ENCODE measurements around the gene HSD17B11. TPM values are rescaled to one million over a fixed set of nuclear protein-coding genes. Genes with fewer than 3 reads are reported as not detected.
"Not testable (repeated sequence)": the region's sequence is repeated elsewhere in the genome, so short reads cannot be mapped to it uniquely, and the experiment has no call there.

The HSD17B11 gene
- total RNA-seq, 2 donors from 2014 or later, result 17.6 to 22.4 TPM

- H3K4me1 Mint-ChIP-seq, result no peaks in the 10 kb centered on the region
- no peak for ATAC-seq (replicated peaks)
- H3K27ac Mint-ChIP-seq, result no peak overlapping the region
- no peaks in the 10 kb centered on the region for H3K27me3 Mint-ChIP-seq
- H3K9me3 Mint-ChIP-seq, result no peaks in the 10 kb centered on the region
- no peak overlapping the region for H3K4me3 Mint-ChIP-seq
- H3K36me3 Mint-ChIP-seq (ENCODE audit: low read depth), result peaks cover 22% of the 10 kb centered on the region
These were observed 34.0 kb downstream of the HSD17B11 start for GRCh38 chr4:87356832-87357526.

- H3K9me3 Mint-ChIP-seq, result no peaks in the 10 kb centered on the region
- H3K27me3 Mint-ChIP-seq, result no peaks in the 10 kb centered on the region
- no peak for ATAC-seq (replicated peaks)
- no peak overlapping the region for H3K27ac Mint-ChIP-seq
- peaks cover 15% of the 10 kb centered on the region for H3K36me3 Mint-ChIP-seq (ENCODE audit: low read depth)
- no peaks in the 10 kb centered on the region for H3K4me1 Mint-ChIP-seq
- no peak overlapping the region for H3K4me3 Mint-ChIP-seq
These were observed 36.6 kb downstream of the HSD17B11 start for GRCh38 chr4:87354168-87355102.

GRCh38 chr4:87353592-87353991 lies 37.4 kb downstream of the HSD17B11 start:
- Mint-ChIP-seq H3K27me3 (no peaks in the 10 kb centered on the region), H3K4me3 (no peak overlapping the region), H3K4me1 (no peaks in the 10 kb centered on the region), H3K9me3 (no peaks in the 10 kb centered on the region), H3K27ac (no peak overlapping the region), H3K36me3 (ENCODE audit: low read depth) (peaks cover 9% of the 10 kb centered on the region)
- peak; percentile 45 for ATAC-seq (replicated peaks)

GRCh38 chr4:87345139-87345538 lies 45.8 kb downstream of the HSD17B11 start:
- Mint-ChIP-seq H3K4me3 (no peak overlapping the region), H3K4me1 (no peaks in the 10 kb centered on the region), H3K9me3 (no peaks in the 10 kb centered on the region), H3K36me3 (ENCODE audit: low read depth) (peaks cover 55% of the 10 kb centered on the region), H3K27me3 (no peaks in the 10 kb centered on the region), H3K27ac (no peak overlapping the region)
- no peak for ATAC-seq (replicated peaks)

- Mint-ChIP-seq H3K36me3 (ENCODE audit: low read depth) (peaks cover 78% of the 10 kb centered on the region), H3K4me1 (no peaks in the 10 kb centered on the region), H3K4me3 (no peak overlapping the region), H3K27me3 (no peaks in the 10 kb centered on the region), H3K9me3 (no peaks in the 10 kb centered on the region), H3K27ac (no peak overlapping the region)
- ATAC-seq (replicated peaks), result no peak
These were observed 48.1 kb downstream of the HSD17B11 start for GRCh38 chr4:87342872-87343271.

- ATAC-seq (replicated peaks); H3K9me3 Mint-ChIP-seq; H3K4me3 Mint-ChIP-seq; H3K27me3 Mint-ChIP-seq; H3K4me1 Mint-ChIP-seq; H3K27ac Mint-ChIP-seq: not testable (repeated sequence)
- H3K36me3 Mint-ChIP-seq (ENCODE audit: low read depth), result peaks cover 86% of the 10 kb centered on the region
These were observed 48.9 kb downstream of the HSD17B11 start for GRCh38 chr4:87341954-87342635.

- no peak for ATAC-seq (replicated peaks)
- Mint-ChIP-seq H3K36me3 (ENCODE audit: low read depth) (peaks cover 89% of the 10 kb centered on the region), H3K27ac (no peak overlapping the region), H3K9me3 (peaks cover 6% of the 10 kb centered on the region), H3K27me3 (no peaks in the 10 kb centered on the region), H3K4me3 (no peak overlapping the region), H3K4me1 (no peaks in the 10 kb centered on the region)
These were observed 51.5 kb downstream of the HSD17B11 start for GRCh38 chr4:87339440-87339839.

- Mint-ChIP-seq H3K27ac (no peak overlapping the region), H3K9me3 (peaks cover 16% of the 10 kb centered on the region), H3K4me3 (no peak overlapping the region), H3K4me1 (no peaks in the 10 kb centered on the region), H3K27me3 (no peaks in the 10 kb centered on the region), H3K36me3 (ENCODE audit: low read depth) (peaks cover 76% of the 10 kb centered on the region)
- ATAC-seq (replicated peaks), result no peak
These were observed 53.6 kb downstream of the HSD17B11 start for GRCh38 chr4:87337361-87337760.

- no peak overlapping the region for H3K4me3 Mint-ChIP-seq
- H3K36me3 Mint-ChIP-seq (ENCODE audit: low read depth), result peaks cover 37% of the 10 kb centered on the region
- H3K27me3 Mint-ChIP-seq, result no peaks in the 10 kb centered on the region
- peaks cover 32% of the 10 kb centered on the region for H3K9me3 Mint-ChIP-seq
- H3K4me1 Mint-ChIP-seq, result no peaks in the 10 kb centered on the region
- ATAC-seq (replicated peaks), result no peak
- H3K27ac Mint-ChIP-seq, result no peak overlapping the region
These were observed 57.7 kb downstream of the HSD17B11 start for GRCh38 chr4:87333267-87333666.

GRCh38 chr4:87330761-87331160 lies 60.2 kb downstream of the HSD17B11 start:
- Mint-ChIP-seq H3K36me3 (ENCODE audit: low read depth) (peaks cover 13% of the 10 kb centered on the region), H3K27ac (no peak overlapping the region), H3K9me3 (peaks cover 32% of the 10 kb centered on the region), H3K4me3 (no peak overlapping the region), H3K27me3 (no peaks in the 10 kb centered on the region), H3K4me1 (no peaks in the 10 kb centered on the region)
- ATAC-seq (replicated peaks), result no peak

- ATAC-seq (replicated peaks), result no peak
- Mint-ChIP-seq H3K36me3 (ENCODE audit: low read depth) (no peaks in the 10 kb centered on the region), H3K27ac (no peak overlapping the region), H3K4me1 (no peaks in the 10 kb centered on the region), H3K9me3 (peaks cover 14% of the 10 kb centered on the region), H3K4me3 (no peak overlapping the region), H3K27me3 (no peaks in the 10 kb centered on the region)
These were observed 63.9 kb downstream of the HSD17B11 start for GRCh38 chr4:87327136-87327535.

GRCh38 chr4:87326460-87326859 lies 64.5 kb downstream of the HSD17B11 start:
- H3K27me3 Mint-ChIP-seq, result no peaks in the 10 kb centered on the region
- no peak for ATAC-seq (replicated peaks)
- H3K4me3 Mint-ChIP-seq, result no peak overlapping the region
- peaks cover 9% of the 10 kb centered on the region for H3K9me3 Mint-ChIP-seq
- no peaks in the 10 kb centered on the region for H3K4me1 Mint-ChIP-seq
- H3K36me3 Mint-ChIP-seq (ENCODE audit: low read depth), result no peaks in the 10 kb centered on the region
- H3K27ac Mint-ChIP-seq, result no peak overlapping the region

- no peak within 1 kb of the TSS for H3K4me3 Mint-ChIP-seq
- ATAC-seq (replicated peaks), result no peak
- no peaks in the 10 kb centered on the region for H3K9me3 Mint-ChIP-seq
- no peaks in the 10 kb centered on the region for H3K36me3 Mint-ChIP-seq (ENCODE audit: low read depth)
- H3K27me3 Mint-ChIP-seq, result no peaks in the 10 kb centered on the region
- H3K27ac Mint-ChIP-seq, result no peak within 1 kb of the TSS
- no peaks in the 10 kb centered on the region for H3K4me1 Mint-ChIP-seq
These were observed 68.2 kb downstream of the HSD17B11 start, which contains the start of gene HSD17B13 for GRCh38 chr4:87322754-87323153. Gene HSD17B13 (minus strand): TSS chr4:87322882. CDS start chr4:87322841, 41 bp downstream.

GRCh38 chr4:87321888-87322287 lies 69.1 kb downstream of the HSD17B11 start:
- H3K36me3 Mint-ChIP-seq (ENCODE audit: low read depth), result no peaks in the 10 kb centered on the region
- H3K27me3 Mint-ChIP-seq, result no peaks in the 10 kb centered on the region
- H3K9me3 Mint-ChIP-seq, result no peaks in the 10 kb centered on the region
- H3K27ac Mint-ChIP-seq, result no peak overlapping the region
- no peak for ATAC-seq (replicated peaks)
- no peak overlapping the region for H3K4me3 Mint-ChIP-seq
- H3K4me1 Mint-ChIP-seq, result no peaks in the 10 kb centered on the region
